ENCODE measurements around the gene U2SURP.

DNA sequence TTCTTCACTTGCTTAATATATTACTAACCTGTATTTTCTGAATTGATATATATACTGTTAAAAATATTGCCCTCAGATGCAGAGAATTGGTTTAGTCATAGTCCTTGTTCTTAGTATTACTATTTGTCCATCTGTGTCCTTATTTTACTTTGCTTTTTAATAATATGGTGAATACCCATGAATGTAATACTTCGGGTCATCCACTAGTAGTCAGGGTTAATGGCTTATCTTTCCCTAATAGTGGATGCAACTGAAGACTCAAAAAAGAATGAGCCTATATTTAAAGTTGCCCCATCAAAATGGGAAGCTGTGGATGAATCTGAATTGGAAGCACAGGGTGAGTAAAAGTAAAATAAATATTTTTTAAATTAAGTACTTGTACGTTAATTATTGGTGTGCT, 36.5 kb downstream of the U2SURP start:
- no peak for TF ChIP-seq CTCF (IDR thresholded peaks at IDR 0.05; ENCODE audit: poor library complexity)
- TF ChIP-seq EZH2phosphoT487 (IDR thresholded peaks at IDR 0.05; ENCODE audit: low read depth, severe bottlenecking, unreplicated experiment) = no peak

Data from hepatocyte (in vitro differentiated cells).